Measurements from ENCODE around the gene EHMT1. TPM values are rescaled to one million over a fixed set of nuclear protein-coding genes. Genes with fewer than 3 reads are reported as not detected.

The EHMT1 gene
- total and polyA plus RNA-seq, 2 of the 8 experiments (the other 6 are each of a cell fraction or from before 2014, with no cell fraction given), result 95.7 to 163 TPM

DNA sequence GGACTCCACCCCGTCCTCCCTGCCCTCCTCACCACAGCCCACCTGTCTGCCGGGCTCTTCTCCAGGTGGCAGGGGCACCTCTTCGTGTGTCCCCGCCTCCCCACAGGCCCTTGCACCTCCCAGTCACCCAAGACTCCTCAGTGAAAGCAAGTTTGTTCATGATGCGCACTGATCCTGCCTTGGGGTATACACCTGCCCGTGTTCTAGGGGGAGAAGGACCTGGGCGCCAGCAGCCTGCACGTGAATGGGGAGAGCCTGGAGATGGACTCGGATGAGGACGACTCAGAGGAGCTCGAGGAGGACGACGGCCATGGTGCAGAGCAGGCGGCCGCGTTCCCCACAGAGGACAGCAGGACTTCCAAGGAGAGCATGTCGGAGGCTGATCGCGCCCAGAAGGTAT is 124.9 kb downstream of the EHMT1 start:
- Histone ChIP-seq H3K36me3 (ENCODE audit: control insufficient read depth in 2 of 4, insufficient read depth in 4 of 4, low read length in 3 of 4) (peaks cover 2 to 24% (median 5%) of the 10 kb centered on the region in 4 experiments; a peak in 6 of 8 replicates), H3K27me3 (replicated peaks in 1 of 4; ENCODE audit: control insufficient read depth in 3 of 4, extremely low read depth in 1 of 4, insufficient read depth in 3 of 4, low read length in 3 of 4) (no peaks in the 10 kb centered on the region), H2BK20ac (ENCODE audit: low read length) (no peak overlapping the region), H4K91ac (replicated peaks; ENCODE audit: insufficient read length, low read length) (no peak overlapping the region), H3K27ac (ENCODE audit: low read depth, low read length) (no peak overlapping the region), H4K8ac (ENCODE audit: extremely low read depth, insufficient read depth, low read length) (peak overlapping the region; percentile 40; the same call in 1 of the 2 replicates), H3K23ac (ENCODE audit: insufficient read length) (no peak overlapping the region), H3K18ac (ENCODE audit: extremely low read depth, low read length) (no peak overlapping the region), H2BK15ac (ENCODE audit: low read length) (no peak overlapping the region), H3K14ac (ENCODE audit: insufficient read length) (no peak overlapping the region), H3K9me3 (ENCODE audit: insufficient read depth in 2 of 2, low read depth in 1 of 2, low read length in 1 of 2) (no peaks in the 10 kb centered on the region), H3K79me2 (ENCODE audit: control insufficient read depth in 1 of 2, insufficient read depth in 2 of 2, low read length in 2 of 2) (peaks cover 0 to 26% of the 10 kb centered on the region in 2 experiments; a peak in 1 of 4 replicates), H3K4me1 (replicated peaks in 1 of 4; ENCODE audit: control insufficient read depth in 3 of 4, insufficient read depth in 4 of 4, low read length in 3 of 4) (peaks cover 3 to 4% (median 3%) of the 10 kb centered on the region in 4 experiments; a peak in 5 of 7 replicates), H4K20me1 (replicated peaks in 1 of 2; ENCODE audit: control insufficient read depth in 1 of 2, insufficient read depth in 2 of 2, low read length in 2 of 2) (peaks cover 3 to 9% of the 10 kb centered on the region in 2 experiments), H2AK5ac (ENCODE audit: low read depth, low read length) (no peak overlapping the region), H3K4ac (replicated peaks; ENCODE audit: insufficient read length, low read depth, low read length) (no peak overlapping the region), H2AFZ (ENCODE audit: low read length) (no peak overlapping the region), H3K56ac (replicated peaks; ENCODE audit: insufficient read length, low read depth, low read length) (no peak overlapping the region), H3K9ac (replicated peaks in 1 of 4; ENCODE audit: extremely low read depth in 1 of 4, low read depth in 3 of 4, low read length in 3 of 4) (no peak overlapping the region), H3K23me2 (ENCODE audit: low read depth, low read length) (no peaks in the 10 kb centered on the region), H3K4me3 (ENCODE audit: extremely low read depth in 1 of 4, insufficient read depth in 2 of 4, low read depth in 3 of 4, low read length in 4 of 4) (no peak overlapping the region), H2BK120ac (replicated peaks; ENCODE audit: low read depth, low read length) (no peak overlapping the region), H4K5ac (ENCODE audit: insufficient read length, low read depth, low read length) (no peak overlapping the region), H3K4me2 (ENCODE audit: insufficient read depth in 1 of 2, low read depth in 2 of 2, low read length in 2 of 2) (no peak overlapping the region), H2BK12ac (ENCODE audit: low read depth, low read length) (no peak overlapping the region), H2BK5ac (ENCODE audit: low read depth, low read length) (no peak overlapping the region), H3K79me1 (ENCODE audit: low read depth, low read length) (peaks cover 12% of the 10 kb centered on the region)
- DNase-seq (ENCODE audit: low read depth in 1 of 2, low spot score in 2 of 2), result no peak
- POLR2A ChIA-PET (ENCODE audit: partially characterized antibody), result interaction anchor here (1.0 kb wide), 1 partner anchor 9 kb away, joined by 3 read pairs; no protein-coding TSS in a partner anchor
- WGBS, 2 experiments (ENCODE audit: extremely low coverage in 1 of 2, insufficient coverage in 1 of 2, insufficient read length in 1 of 2, insufficient replicate concordance in 2 of 2, low coverage in 1 of 2, low lambda C conversion rate in 2 of 2, missing lambda C conversion rate in 1 of 2), result 89% methylated on average over 19 of the region's 19 CpGs; no CpG with 5 or more reads in 1 of the 2 experiments
- no peak for FAIRE-seq
- TF ChIP-seq EGR1 (IDR thresholded peaks at IDR 0.05; ENCODE audit: borderline replicate concordance, low read depth, low read length) (no peak), YY1 (IDR thresholded peaks at IDR 0.05; ENCODE audit: low read depth, low read length) (no peak), CBX8 (IDR thresholded peaks at IDR 0.05; ENCODE audit: borderline replicate concordance, low read depth, low read length) (no peak), KDM4A (IDR thresholded peaks at IDR 0.05; ENCODE audit: low read depth, low read length, severe bottlenecking) (no peak), HDAC6 (IDR thresholded peaks at IDR 0.05; ENCODE audit: low read depth, low read length) (no peak), GTF2F1 (IDR thresholded peaks at IDR 0.05; ENCODE audit: borderline replicate concordance, low read depth, low read length) (no peak), USF2 (IDR thresholded peaks at IDR 0.05; ENCODE audit: low read length) (no peak), TBP (IDR thresholded peaks at IDR 0.05; ENCODE audit: low read depth, low read length) (no peak), NANOG (IDR thresholded peaks at IDR 0.05; ENCODE audit: insufficient read depth, low read depth, low read length, poor library complexity, severe bottlenecking) (no peak), TCF12 (IDR thresholded peaks at IDR 0.05; ENCODE audit: low read depth, low read length) (no peak), PHF8 (conservative IDR thresholded peaks at IDR 0.05; ENCODE audit: low read depth, low read length) (no peak)
- CTCF ChIA-PET (ENCODE audit: partially characterized antibody), result interaction anchor here (0.9 kb wide), 1 partner anchor 29 kb away, joined by 3 read pairs; no protein-coding TSS in a partner anchor

Data from H1 (cell line).